GM23338 (cell line): ENCODE results near the gene DIP2C.

Experiments
- CREB1 ChIP-seq: fragments of 250-450 bp; sonication (Bioruptor Pico); IDR thresholded peaks from 2 replicates; pipeline ENCODE4 v1.5.0; 2020; ENCODE audit warnings: low read depth, mild to moderate bottlenecking, moderate library complexity
- CTCF ChIP-seq, 2 experiments: fragments of 200-600 bp in 1 of 2; sonication (generic) in 1 of 2; conservative IDR thresholded peaks; 2 replicates each; pipeline versions ENCODE4 v1.5.1 to v1.6.1; 2016 to 2017; ENCODE audit warnings: antibody characterized with exemption in 2 of 2, low read depth in 2 of 2, mild to moderate bottlenecking in 2 of 2, moderate library complexity in 1 of 2
- EZH2 ChIP-seq: fragments of 200-600 bp; sonication (generic); IDR thresholded peaks from one replicate; pipeline ENCODE4 v1.8.0; 2017; ENCODE audit warnings: antibody characterized with exemption, mild to moderate bottlenecking, low read depth; ENCODE audit not compliant: unreplicated experiment
- JUNB ChIP-seq: IDR thresholded peaks from one replicate; pipeline ENCODE4 v1.6.1; 2016; ENCODE audit warnings: antibody characterized with exemption; ENCODE audit not compliant: unreplicated experiment
- POLR2AphosphoS5 ChIP-seq: IDR thresholded peaks from 2 replicates; pipeline ENCODE4 v1.6.1; 2016; ENCODE audit warnings: antibody characterized with exemption, low read depth
- REST ChIP-seq: IDR thresholded peaks from one replicate; pipeline ENCODE4 v1.6.1; 2018; ENCODE audit warnings: antibody characterized with exemption; ENCODE audit not compliant: unreplicated experiment
- STAT1 ChIP-seq: IDR thresholded peaks from one replicate; pipeline ENCODE4 v1.6.1; 2016; ENCODE audit warnings: antibody characterized with exemption; ENCODE audit not compliant: unreplicated experiment
- ZNF114 ChIP-seq: fragments of 250-450 bp; sonication (Bioruptor Pico); IDR thresholded peaks from 2 replicates; pipeline ENCODE4 v1.5.0; 2020; ENCODE audit warnings: mild to moderate bottlenecking, moderate library complexity
- ZNF331 ChIP-seq: fragments of 250-450 bp; sonication (Bioruptor Pico); IDR thresholded peaks from 2 replicates; pipeline ENCODE4 v1.5.0; 2020; ENCODE audit warnings: low read depth, mild to moderate bottlenecking, moderate library complexity
- ZNF462 ChIP-seq: fragments of 250-450 bp; sonication (Bioruptor Pico); IDR thresholded peaks from 2 replicates; pipeline ENCODE4 v1.5.0; 2020; ENCODE audit warnings: mild to moderate bottlenecking, moderate library complexity

GRCh38 chr10:593421-593820 is 96.0 kb downstream of the DIP2C start:
- TF ChIP-seq CTCF (conservative IDR thresholded peaks at IDR 0.05; ENCODE audit: low read depth in 2 of 2), result no peak
- TF ChIP-seq EZH2, result no peak
- no peak for TF ChIP-seq CREB1
- no peak for TF ChIP-seq POLR2AphosphoS5
- no peak for TF ChIP-seq REST
- TF ChIP-seq JUNB, result no peak
- no peak for TF ChIP-seq ZNF114 (CRISPR knock-in tag)
- TF ChIP-seq STAT1, result no peak
- no peak for TF ChIP-seq ZNF331 (CRISPR knock-in tag)
- TF ChIP-seq ZNF462 (CRISPR knock-in tag), result no peak
